GM12864 (cell line): ENCODE data around the gene WWP2.

Source experiments
- DNase-seq: peaks from one replicate; pipeline ENCODE4 v3.0.0-alpha.2; 2011; ENCODE audit warnings: low read depth
- H3K4me3 ChIP-seq: 2 replicates; pipeline ENCODE4 v1.5.1; 2011; ENCODE audit warnings: mild to moderate bottlenecking, low read depth, low read length, control low read depth
- TF ChIP-seq, protein P1 (sequence below): IDR thresholded peaks from 2 replicates; pipeline ENCODE4 v1.5.1; 2011; ENCODE audit warnings: low read depth, mild to moderate bottlenecking, moderate library complexity, low read length, control low read depth, inconsistent platforms; ENCODE audit errors: missing control alignments

WWP2 gene

DNA sequence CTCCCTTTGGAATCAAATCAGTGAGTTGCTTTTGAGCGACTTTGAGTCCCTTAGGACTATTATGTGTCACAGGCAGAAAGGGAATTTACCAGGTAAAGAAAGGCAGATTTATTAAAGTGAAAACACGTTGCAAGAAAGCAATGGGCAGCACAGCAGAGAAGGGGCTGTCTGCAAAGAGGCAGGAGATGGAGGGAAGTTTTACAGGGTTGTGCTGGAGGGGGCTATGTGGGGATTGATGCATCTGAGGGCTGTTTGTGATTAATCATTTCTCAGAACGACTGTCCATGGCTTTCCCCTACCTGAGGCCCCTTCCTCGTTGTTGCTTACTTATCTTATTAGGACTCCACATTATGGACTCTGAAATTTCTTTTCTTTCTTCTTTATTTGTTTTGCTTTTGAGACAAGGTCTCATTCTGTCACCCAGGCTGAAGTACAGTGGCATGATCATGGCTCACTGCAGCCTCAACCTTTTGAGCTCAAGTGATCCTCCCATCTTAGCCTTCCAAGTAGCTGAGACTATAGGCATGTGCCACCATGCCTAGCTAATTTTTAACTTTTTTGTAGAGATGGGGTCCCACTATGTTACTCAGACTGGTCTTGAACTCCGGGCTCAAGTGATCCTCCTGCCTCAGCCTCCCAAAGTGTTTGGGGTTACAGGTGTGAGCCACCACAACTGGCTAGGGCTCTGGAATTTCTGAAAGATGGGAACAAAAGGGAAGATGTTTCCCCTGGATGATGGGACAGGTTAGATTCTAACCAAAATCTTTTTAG is 5.5 kb downstream of the WWP2 start:
- no peak for DNase-seq
- TF ChIP-seq, protein P1, sequence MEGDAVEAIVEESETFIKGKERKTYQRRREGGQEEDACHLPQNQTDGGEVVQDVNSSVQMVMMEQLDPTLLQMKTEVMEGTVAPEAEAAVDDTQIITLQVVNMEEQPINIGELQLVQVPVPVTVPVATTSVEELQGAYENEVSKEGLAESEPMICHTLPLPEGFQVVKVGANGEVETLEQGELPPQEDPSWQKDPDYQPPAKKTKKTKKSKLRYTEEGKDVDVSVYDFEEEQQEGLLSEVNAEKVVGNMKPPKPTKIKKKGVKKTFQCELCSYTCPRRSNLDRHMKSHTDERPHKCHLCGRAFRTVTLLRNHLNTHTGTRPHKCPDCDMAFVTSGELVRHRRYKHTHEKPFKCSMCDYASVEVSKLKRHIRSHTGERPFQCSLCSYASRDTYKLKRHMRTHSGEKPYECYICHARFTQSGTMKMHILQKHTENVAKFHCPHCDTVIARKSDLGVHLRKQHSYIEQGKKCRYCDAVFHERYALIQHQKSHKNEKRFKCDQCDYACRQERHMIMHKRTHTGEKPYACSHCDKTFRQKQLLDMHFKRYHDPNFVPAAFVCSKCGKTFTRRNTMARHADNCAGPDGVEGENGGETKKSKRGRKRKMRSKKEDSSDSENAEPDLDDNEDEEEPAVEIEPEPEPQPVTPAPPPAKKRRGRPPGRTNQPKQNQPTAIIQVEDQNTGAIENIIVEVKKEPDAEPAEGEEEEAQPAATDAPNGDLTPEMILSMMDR: no peak
- no peak overlapping the region for H3K4me3 ChIP-seq

DNA sequence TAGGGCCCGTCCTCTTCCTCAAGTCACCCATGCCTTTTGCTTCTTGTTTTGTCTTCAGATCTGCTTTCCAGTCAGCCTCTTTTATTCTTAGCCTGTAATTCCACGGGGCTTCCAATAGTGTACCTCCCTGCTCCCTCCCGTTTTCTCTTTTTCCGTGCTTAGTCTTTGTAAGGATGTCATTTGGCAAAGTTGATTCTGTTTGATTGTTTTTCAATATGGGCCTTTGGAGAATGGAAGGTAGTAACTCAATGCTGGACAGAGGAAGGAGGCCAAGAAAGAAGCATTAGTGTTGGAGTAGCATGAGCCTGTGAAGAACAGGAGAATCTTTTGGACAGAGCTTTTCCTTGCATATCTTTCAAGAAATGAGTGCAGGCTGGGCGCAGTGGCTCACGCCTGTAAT is 6.5 kb downstream of the WWP2 start:
- no peak overlapping the region for H3K4me3 ChIP-seq
- no peak for DNase-seq
- TF ChIP-seq, protein P1: no peak

DNA sequence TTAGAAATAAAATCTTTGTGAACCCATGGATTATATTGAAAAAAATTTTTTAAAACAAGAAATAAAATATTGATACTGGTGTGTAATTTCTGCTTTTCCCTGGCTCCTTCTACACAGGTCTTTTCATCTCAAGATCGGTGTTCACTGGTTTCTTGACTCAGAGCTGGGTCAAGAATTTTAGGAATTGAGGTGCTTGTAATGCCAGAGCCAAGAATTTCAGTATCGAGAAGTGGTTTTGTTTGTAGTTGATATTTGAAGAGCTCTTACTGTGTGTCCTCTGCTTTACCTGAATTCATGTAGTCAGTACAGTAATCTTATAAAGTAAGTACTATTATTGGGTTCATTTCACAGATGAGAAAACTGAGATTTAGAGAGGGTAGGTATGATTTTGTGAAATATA is 7.3 kb downstream of the WWP2 start:
- no peak overlapping the region for H3K4me3 ChIP-seq
- TF ChIP-seq, protein P1: no peak
- no peak for DNase-seq

DNA sequence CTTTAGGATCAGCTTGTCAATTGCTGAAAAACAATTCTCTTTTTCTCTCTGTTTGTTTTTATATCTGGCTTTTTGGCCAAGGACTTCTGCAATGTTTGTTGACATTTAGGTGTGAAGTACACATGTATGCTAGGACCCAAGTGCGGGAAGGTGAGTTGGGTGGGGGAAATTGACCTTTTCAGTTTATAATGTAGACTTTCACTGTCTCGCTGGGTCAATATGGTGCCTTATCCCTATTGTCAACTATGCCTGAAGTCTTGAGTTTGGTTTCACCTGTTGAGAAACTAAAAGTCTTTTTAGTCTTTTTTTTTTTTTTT is 9.5 kb downstream of the WWP2 start:
- DNase-seq: no peak
- H3K4me3 ChIP-seq: no peak overlapping the region
- TF ChIP-seq, protein P1: no peak

DNA sequence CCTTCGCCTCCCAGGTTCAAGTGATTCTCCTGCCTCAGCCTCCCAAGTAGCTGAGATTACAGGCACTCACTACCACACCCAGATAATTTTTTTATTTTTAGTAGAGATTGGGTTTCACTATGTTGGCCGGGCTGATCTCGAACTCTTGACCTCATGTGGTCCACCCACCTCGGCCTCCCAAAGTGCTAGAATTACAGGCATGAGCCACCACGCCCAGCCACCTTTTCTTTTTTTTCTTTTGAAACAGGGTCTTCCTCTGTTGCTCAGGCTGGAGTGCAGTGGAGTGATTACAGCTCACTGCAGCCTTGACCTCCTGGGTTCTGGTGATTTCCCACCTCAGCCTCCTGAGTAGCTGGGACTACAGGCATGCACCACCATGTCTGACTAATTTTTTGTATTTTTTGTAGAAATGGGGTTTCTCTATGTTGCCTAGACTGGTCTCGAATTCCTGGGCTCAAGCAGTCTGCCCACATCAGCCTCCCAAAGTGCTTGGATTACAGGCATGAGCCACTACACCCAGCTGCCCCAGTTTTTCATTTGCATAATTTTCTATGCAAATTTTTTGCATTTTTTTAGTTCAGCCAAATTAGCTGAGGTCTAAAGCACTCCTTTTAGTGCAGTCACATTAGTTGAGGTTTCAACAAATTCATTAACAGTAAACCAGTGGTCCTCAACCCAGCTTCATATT is 11.3 kb downstream of the WWP2 start:
- TF ChIP-seq, protein P1: no peak
- DNase-seq: peak; percentile 35
- no peak overlapping the region for H3K4me3 ChIP-seq

DNA sequence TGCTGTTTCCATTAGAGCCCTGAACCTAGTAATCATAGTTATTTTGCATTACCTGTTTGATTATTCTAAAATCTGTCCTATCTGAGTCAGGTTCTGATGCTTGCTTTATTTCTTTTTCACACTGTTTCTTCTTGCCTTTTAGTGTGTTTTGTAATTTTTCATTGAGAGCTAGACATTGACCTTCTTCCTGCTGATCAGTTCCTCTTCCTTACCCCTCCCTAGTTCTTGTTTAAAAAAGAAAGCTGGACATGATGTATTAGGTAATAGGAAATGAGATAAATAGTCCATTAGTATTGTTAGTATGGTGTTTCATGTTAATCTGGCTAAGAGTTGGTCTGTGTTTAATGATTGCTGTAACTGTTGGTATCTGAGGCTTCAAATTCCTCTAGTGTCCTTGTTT is 13.4 kb downstream of the WWP2 start:
- no peak for DNase-seq
- H3K4me3 ChIP-seq: no peak overlapping the region
- TF ChIP-seq, protein P1: no peak

DNA sequence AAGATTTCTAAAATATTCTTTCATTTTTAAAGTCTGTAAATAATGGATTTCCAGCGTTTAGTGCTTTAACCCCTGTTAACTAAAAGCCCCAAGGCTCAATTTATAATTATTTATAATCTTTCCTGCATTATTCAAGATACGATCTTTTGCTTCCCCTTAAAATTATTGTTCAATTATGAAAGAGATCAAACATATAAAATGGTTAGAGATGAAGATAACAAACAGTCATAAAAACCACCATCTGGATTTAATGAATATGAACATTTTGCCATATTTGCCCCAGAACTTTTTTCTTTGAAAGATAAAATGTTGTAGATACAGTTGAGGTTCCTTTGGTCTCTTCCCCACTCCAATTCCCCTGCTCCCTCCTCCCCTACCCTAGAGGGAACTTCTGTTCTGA is 17.6 kb downstream of the WWP2 start:
- no peak for DNase-seq
- TF ChIP-seq, protein P1: no peak

More for the DNA sequence above, 17.6 kb downstream of the WWP2 start:
- H3K4me3 ChIP-seq: no peak overlapping the region
